ENCODE data around the gene EPHA2. TPM values are rescaled to one million over a fixed set of nuclear protein-coding genes. Genes with fewer than 3 reads are reported as not detected.
"Not testable (repeated sequence)": the region's sequence is repeated elsewhere in the genome, so short reads cannot be mapped to it uniquely, and the experiment has no call there.

Gene EPHA2
- total RNA-seq, 2 experiments from 2014 or later, result 0.22 to 0.33 TPM

- H3K36me3 Mint-ChIP-seq; intact Hi-C loops (cut with micrococcal nuclease); H3K27ac Mint-ChIP-seq; DNase-seq; H3K27me3 Mint-ChIP-seq; POLR2A ChIA-PET; H3K9me3 Mint-ChIP-seq; H3K4me3 Mint-ChIP-seq: not testable (repeated sequence)
- peaks cover 51% of the 10 kb centered on the region for H3K4me1 Mint-ChIP-seq (ENCODE audit: low read depth)
- CTCF ChIA-PET, result interaction anchor here (2.2 to 3.0 kb wide), 2 partner anchors 81 to 84 kb away, joined by 6 to 10 read pairs; no protein-coding TSS in a partner anchor
Measured at GRCh38 chr1:16163608-16164212, 7.8 kb upstream of the EPHA2 start.

DNA sequence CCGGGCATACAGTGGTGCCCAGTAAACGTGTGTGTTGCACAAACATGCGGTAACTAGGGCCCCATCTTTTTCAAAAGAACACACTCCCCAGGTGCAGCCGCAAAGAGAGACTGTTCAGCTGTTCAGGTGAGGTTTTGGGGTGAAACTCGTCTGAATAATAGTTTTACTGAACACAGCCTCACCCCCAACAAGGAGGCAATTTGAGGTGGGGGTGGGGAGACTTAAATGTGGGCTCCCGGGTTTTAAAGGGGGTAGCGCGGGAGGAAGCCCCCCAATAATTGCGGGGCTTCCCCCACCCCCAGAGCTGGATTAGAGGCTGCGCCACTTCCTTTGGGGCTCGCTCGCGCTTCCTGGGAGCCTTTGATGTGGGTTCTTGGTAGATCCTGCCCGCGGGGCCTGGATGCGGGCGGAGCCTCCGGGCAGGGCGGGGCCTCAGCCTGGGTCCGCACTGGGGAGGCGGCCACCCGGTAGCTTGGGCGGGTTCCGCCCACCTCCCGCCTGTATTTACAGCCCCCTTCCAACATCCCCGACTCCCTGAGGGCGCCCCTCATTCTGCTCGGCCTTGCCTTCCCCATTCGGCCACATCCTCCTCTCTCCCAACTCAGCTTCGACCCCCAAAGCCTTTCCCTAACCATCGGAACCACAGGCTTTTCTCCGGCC lies 6.4 kb upstream of the EPHA2 start:
- CTCF ChIA-PET, result interaction anchor here (1.3 to 3.0 kb wide), 3 partner anchors 80 to 89 kb away, joined by 3 to 10 read pairs (median 3); partner anchors contain the start of gene FAM131C
- POLR2A ChIA-PET, result interaction anchor here (0.6 to 1.5 kb wide), 2 partner anchors 11 to 540 kb away, joined by 3 read pairs; no protein-coding TSS in a partner anchor
- Mint-ChIP-seq H3K9me3 (no peaks in the 10 kb centered on the region), H3K36me3 (no peaks in the 10 kb centered on the region), H3K27ac (no peak overlapping the region), H3K27me3 (no peaks in the 10 kb centered on the region), H3K4me3 (peak overlapping the region; percentile 44), H3K4me1 (ENCODE audit: low read depth) (peaks cover 53% of the 10 kb centered on the region)
- peak; percentile 75 for DNase-seq
- intact Hi-C loops (cut with micrococcal nuclease), result no loop called here

DNA sequence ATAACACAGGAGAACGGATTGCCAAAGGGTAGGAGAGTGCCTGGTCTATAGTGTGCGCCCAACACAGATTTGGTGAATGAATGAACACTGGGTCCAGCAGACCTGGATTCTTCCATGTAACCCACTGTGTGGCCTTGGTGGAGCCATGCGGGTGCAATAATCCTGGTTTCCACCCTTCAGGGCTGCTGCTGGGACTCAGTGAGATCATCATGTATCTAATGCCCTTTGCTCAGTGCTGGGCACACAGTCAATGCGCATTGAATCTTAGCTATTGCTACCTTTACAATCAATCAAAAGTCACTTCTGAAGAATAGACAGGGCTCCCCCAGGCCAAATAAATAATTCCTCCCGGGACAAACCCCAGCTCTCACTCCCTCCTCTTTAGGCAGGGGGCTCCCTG lies 5.8 kb upstream of the EPHA2 start:
- no peaks in the 10 kb centered on the region for H3K27me3 Mint-ChIP-seq
- H3K4me3 Mint-ChIP-seq, result no peak overlapping the region
- intact Hi-C loops (cut with micrococcal nuclease), result no loop called here
- no peak overlapping the region for H3K27ac Mint-ChIP-seq
- DNase-seq, result no peak
- H3K36me3 Mint-ChIP-seq, result no peaks in the 10 kb centered on the region
- ChIA-PET CTCF (interaction anchor here (0.9 to 1.3 kb wide), 3 partner anchors 79 to 89 kb away, joined by 3 read pairs; partner anchors contain the start of gene FAM131C), POLR2A (interaction anchor here (1.5 kb wide), 1 partner anchor 10 kb away, joined by 3 read pairs; no protein-coding TSS in a partner anchor)
- H3K4me1 Mint-ChIP-seq (ENCODE audit: low read depth), result peaks cover 59% of the 10 kb centered on the region
- H3K9me3 Mint-ChIP-seq, result no peaks in the 10 kb centered on the region

- ChIA-PET CTCF (no interaction called here), POLR2A (no interaction called here)
- Mint-ChIP-seq H3K4me3 (no peak overlapping the region), H3K4me1 (ENCODE audit: low read depth) (peaks cover 55% of the 10 kb centered on the region), H3K27ac (no peak overlapping the region), H3K36me3 (no peaks in the 10 kb centered on the region), H3K9me3 (no peaks in the 10 kb centered on the region), H3K27me3 (peaks cover 1% of the 10 kb centered on the region)
- intact Hi-C loops (cut with micrococcal nuclease), result no loop called here
- no peak for DNase-seq
Measured at GRCh38 chr1:16158993-16159831, 3.3 kb upstream of the EPHA2 start.

DNA sequence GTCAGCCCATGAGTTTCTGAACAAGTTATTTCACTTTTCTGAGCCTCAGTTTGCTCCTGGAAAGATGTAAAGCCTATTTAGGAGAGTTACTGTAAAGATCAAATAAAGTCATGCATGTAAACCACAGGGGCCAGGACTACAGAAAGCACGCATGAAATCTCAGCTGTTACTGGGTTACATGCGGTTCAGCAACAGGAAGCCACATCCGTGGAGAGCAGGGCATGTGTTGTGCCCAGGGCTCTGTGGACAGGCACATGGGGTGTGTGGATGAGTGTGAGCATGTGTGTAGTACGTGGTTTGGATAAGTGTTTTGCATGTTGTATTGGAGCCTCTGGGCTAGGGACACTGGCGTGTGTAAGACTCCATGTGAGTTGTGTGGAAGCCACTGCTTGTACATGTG lies 2.2 kb upstream of the EPHA2 start:
- intact Hi-C loops (cut with micrococcal nuclease), result no loop called here
- ChIA-PET POLR2A (no interaction called here), CTCF (interaction anchor here (1.2 kb wide), 1 partner anchor 79 kb away, joined by 3 read pairs; no protein-coding TSS in a partner anchor)
- peaks cover 3% of the 10 kb centered on the region for H3K27me3 Mint-ChIP-seq
- peak; percentile 62 for DNase-seq
- no peaks in the 10 kb centered on the region for H3K36me3 Mint-ChIP-seq
- peaks cover 46% of the 10 kb centered on the region for H3K4me1 Mint-ChIP-seq (ENCODE audit: low read depth)
- H3K27ac Mint-ChIP-seq, result no peak overlapping the region
- H3K4me3 Mint-ChIP-seq, result no peak overlapping the region
- no peaks in the 10 kb centered on the region for H3K9me3 Mint-ChIP-seq

GRCh38 chr1:16156848-16157495 lies 1.1 kb upstream of the EPHA2 start:
- H3K27ac Mint-ChIP-seq, result no peak overlapping the region
- no peak for DNase-seq
- CTCF ChIA-PET, result interaction anchor here (1.0 kb wide), 1 partner anchor 75 kb away, joined by 5 read pairs; no protein-coding TSS in a partner anchor

GRCh38 chr1:16153999-16154673 lies 1.7 kb downstream of the EPHA2 start:
- H3K27me3 Mint-ChIP-seq, result peaks cover 4% of the 10 kb centered on the region
- H3K36me3 Mint-ChIP-seq, result no peaks in the 10 kb centered on the region
- ChIA-PET CTCF (interaction anchor here (0.6 to 3.1 kb wide), 4 partner anchors 33 to 81 kb away, joined by 4 to 8 read pairs (median 4); partner anchors contain the start of gene FAM131C), POLR2A (interaction anchor here (1.5 kb wide), 1 partner anchor 14 kb away, joined by 3 read pairs; no protein-coding TSS in a partner anchor)
- intact Hi-C loops (cut with micrococcal nuclease), result no loop called here
- peaks cover 31% of the 10 kb centered on the region for H3K4me1 Mint-ChIP-seq (ENCODE audit: low read depth)
- no peak overlapping the region for H3K4me3 Mint-ChIP-seq
- H3K9me3 Mint-ChIP-seq, result no peaks in the 10 kb centered on the region
- H3K27ac Mint-ChIP-seq, result no peak overlapping the region
- DNase-seq, result no peak

More at GRCh38 chr1:16156848-16157495, 1.1 kb upstream of the EPHA2 start:
- Mint-ChIP-seq H3K27me3 (peaks cover 4% of the 10 kb centered on the region), H3K4me3 (no peak overlapping the region), H3K4me1 (ENCODE audit: low read depth) (peaks cover 38% of the 10 kb centered on the region), H3K9me3 (no peaks in the 10 kb centered on the region), H3K36me3 (no peaks in the 10 kb centered on the region)
- intact Hi-C loops (cut with micrococcal nuclease), result no loop called here
- POLR2A ChIA-PET, result no interaction called here

GRCh38 chr1:16153096-16153998 lies 2.5 kb downstream of the EPHA2 start:
- intact Hi-C loops (cut with micrococcal nuclease), result no loop called here
- ChIA-PET CTCF (interaction anchor here (0.6 to 3.1 kb wide), 5 partner anchors 34 to 209 kb away, joined by 3 to 8 read pairs (median 4); partner anchors contain the start of gene FAM131C), POLR2A (no interaction called here)
- H3K4me1 Mint-ChIP-seq (ENCODE audit: low read depth), result peaks cover 28% of the 10 kb centered on the region
- H3K27me3 Mint-ChIP-seq, result peaks cover 4% of the 10 kb centered on the region
- no peak overlapping the region for H3K27ac Mint-ChIP-seq
- DNase-seq, result no peak
- no peak overlapping the region for H3K4me3 Mint-ChIP-seq
- H3K36me3 Mint-ChIP-seq, result no peaks in the 10 kb centered on the region
- no peaks in the 10 kb centered on the region for H3K9me3 Mint-ChIP-seq

DNA sequence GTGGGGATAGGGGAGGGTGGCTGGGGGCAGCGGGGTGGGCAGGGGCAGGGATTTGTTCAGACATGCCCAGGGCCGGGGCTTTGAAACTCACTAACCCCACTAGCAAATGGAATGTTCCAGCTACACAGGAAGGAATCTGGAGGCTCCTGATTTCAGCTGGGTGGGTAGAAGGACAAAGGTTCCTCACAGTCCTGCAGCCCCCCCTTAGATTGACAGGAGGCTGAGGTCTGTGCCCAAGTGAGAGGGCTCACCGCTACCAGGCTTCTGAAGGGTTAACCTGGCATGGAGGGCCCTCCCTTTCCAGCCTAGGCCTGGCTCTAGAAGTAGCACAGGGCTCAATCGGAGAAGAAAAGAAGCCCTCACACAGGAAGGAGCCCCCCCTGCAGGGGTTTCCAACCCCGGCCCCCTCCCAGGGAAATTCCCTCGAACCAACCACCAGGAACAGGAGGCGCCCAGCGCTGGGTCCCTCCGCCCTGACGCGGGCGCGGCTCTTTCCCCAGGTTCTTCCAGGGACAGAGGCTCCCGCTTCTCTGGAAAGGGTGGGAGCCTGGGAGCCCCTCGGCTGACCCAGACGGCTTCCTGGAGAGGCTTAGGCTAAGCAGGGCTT lies 3.3 kb downstream of the EPHA2 start:
- no peak for DNase-seq
- peaks cover 4% of the 10 kb centered on the region for H3K27me3 Mint-ChIP-seq
- intact Hi-C loops (cut with micrococcal nuclease), result no loop called here
- peaks cover 21% of the 10 kb centered on the region for H3K4me1 Mint-ChIP-seq (ENCODE audit: low read depth)
- H3K27ac Mint-ChIP-seq, result no peak overlapping the region
- no peaks in the 10 kb centered on the region for H3K36me3 Mint-ChIP-seq
- H3K9me3 Mint-ChIP-seq, result no peaks in the 10 kb centered on the region
- ChIA-PET CTCF (interaction anchor here (0.6 to 3.1 kb wide), 3 partner anchors 34 to 121 kb away, joined by 3 to 8 read pairs (median 3); no protein-coding TSS in a partner anchor), POLR2A (no interaction called here)
- H3K4me3 Mint-ChIP-seq, result no peak overlapping the region

GRCh38 chr1:16151995-16152384 lies 3.9 kb downstream of the EPHA2 start:
- Mint-ChIP-seq H3K4me1 (ENCODE audit: low read depth) (peaks cover 16% of the 10 kb centered on the region), H3K36me3 (no peaks in the 10 kb centered on the region), H3K27me3 (peaks cover 4% of the 10 kb centered on the region), H3K4me3 (no peak overlapping the region), H3K27ac (no peak overlapping the region), H3K9me3 (no peaks in the 10 kb centered on the region)
- intact Hi-C loops (cut with micrococcal nuclease), result no loop called here
- ChIA-PET CTCF (interaction anchor here (1.4 to 3.1 kb wide), 2 partner anchors 35 to 69 kb away, joined by 3 to 8 read pairs; no protein-coding TSS in a partner anchor), POLR2A (interaction anchor here (0.6 kb wide), 1 partner anchor 10 kb away, joined by 3 read pairs; no protein-coding TSS in a partner anchor)
- no peak for DNase-seq

Data from activated CD4-positive, alpha-beta memory T cell treated with anti-CD3 and anti-CD28 coated beads for 36 hours (primary cell).